ENCODE measurements around the gene RBM25. TPM values are rescaled to one million over a fixed set of nuclear protein-coding genes. Genes with fewer than 3 reads are reported as not detected.

Gene RBM25
- total RNA-seq, 4 donors from 2014 or later, result 64.1 to 87.0 (median 73.8) TPM

GRCh38 chr14:73142216-73142615 is 83.9 kb downstream of the RBM25 start:
- no peak for TF ChIP-seq CTCF (IDR thresholded peaks at IDR 0.05; ENCODE audit: low read depth)

- no peak for TF ChIP-seq CTCF (IDR thresholded peaks at IDR 0.05; ENCODE audit: low read depth)
Observed at GRCh38 chr14:73143003-73143402, 84.7 kb downstream of the RBM25 start.

GRCh38 chr14:73143617-73144016 is 85.3 kb downstream of the RBM25 start:
- TF ChIP-seq CTCF (IDR thresholded peaks at IDR 0.05; ENCODE audit: low read depth), result no peak

GRCh38 chr14:73145371-73145770 is 87.0 kb downstream of the RBM25 start:
- no peak for TF ChIP-seq CTCF (IDR thresholded peaks at IDR 0.05; ENCODE audit: low read depth)

- TF ChIP-seq CTCF (IDR thresholded peaks at IDR 0.05; ENCODE audit: low read depth), result no peak
Observed at GRCh38 chr14:73146111-73146510, 87.8 kb downstream of the RBM25 start.

GRCh38 chr14:73149753-73150152 is 91.4 kb downstream of the RBM25 start:
- no peak for TF ChIP-seq CTCF (IDR thresholded peaks at IDR 0.05; ENCODE audit: low read depth)

GRCh38 chr14:73153272-73153671 is 94.9 kb downstream of the RBM25 start:
- TF ChIP-seq CTCF (IDR thresholded peaks at IDR 0.05; ENCODE audit: low read depth), result no peak
